HG03565 (cell line): ENCODE measurements around the gene TRRAP.
"Not testable (repeated sequence)": the region's sequence is repeated elsewhere in the genome, so short reads cannot be mapped to it uniquely, and the experiment has no call there.

ENCODE experiments used
- ATAC-seq: cut with Tn5 transposase; IDR thresholded peaks from one replicate; pipeline ENCODE4 v1.9.1; 2021; ENCODE audit warnings: mild to moderate bottlenecking, moderate library complexity; ENCODE audit not compliant: unreplicated experiment

The TRRAP gene

GRCh38 chr7:99027841-99028240, 149.5 kb downstream of the TRRAP start:
- ATAC-seq, result no peak

GRCh38 chr7:99028261-99028973, 150.1 kb downstream of the TRRAP start:
- ATAC-seq, result no peak

GRCh38 chr7:99029466-99030435, 151.4 kb downstream of the TRRAP start:
- ATAC-seq, result no peak

GRCh38 chr7:99030457-99030856, 152.1 kb downstream of the TRRAP start:
- ATAC-seq, result no peak

- no peak for ATAC-seq
Observed at GRCh38 chr7:99030951-99031350, 152.6 kb downstream of the TRRAP start.

GRCh38 chr7:99031496-99031895, 153.2 kb downstream of the TRRAP start:
- no peak for ATAC-seq

- ATAC-seq, result no peak
Observed at GRCh38 chr7:99032928-99033327, 154.6 kb downstream of the TRRAP start.

GRCh38 chr7:99033765-99034164, 155.4 kb downstream of the TRRAP start:
- ATAC-seq, result no peak

- ATAC-seq, result no peak
Observed at GRCh38 chr7:99034932-99035722, 156.8 kb downstream of the TRRAP start.

- ATAC-seq, result no peak
Observed at GRCh38 chr7:99035723-99036545, 157.6 kb downstream of the TRRAP start.

- no peak for ATAC-seq
Observed at GRCh38 chr7:99036546-99037111, 158.3 kb downstream of the TRRAP start.

GRCh38 chr7:99037327-99037940, 159.1 kb downstream of the TRRAP start:
- no peak for ATAC-seq

GRCh38 chr7:99038086-99038855, 159.9 kb downstream of the TRRAP start:
- no peak for ATAC-seq

GRCh38 chr7:99039384-99039891, 161.1 kb downstream of the TRRAP start:
- ATAC-seq, result no peak

- ATAC-seq, result no peak
Observed at GRCh38 chr7:99040104-99040958, 162.0 kb downstream of the TRRAP start.

- ATAC-seq, result no peak
Observed at GRCh38 chr7:99041526-99041925, 163.2 kb downstream of the TRRAP start.

GRCh38 chr7:99042957-99043356, 164.6 kb downstream of the TRRAP start:
- no peak for ATAC-seq

GRCh38 chr7:99044858-99045257, 166.5 kb downstream of the TRRAP start:
- ATAC-seq, result not testable (repeated sequence)
